K562 (cell line): Measurements from ENCODE around the gene DIS3L2. TPM values are rescaled to one million over a fixed set of nuclear protein-coding genes. Genes with fewer than 3 reads are reported as not detected.

Experiments
- HNRNPUL1 ChIP-seq: fragments of 200-400 bp; formaldehyde crosslinking; IDR thresholded peaks from 2 replicates; pipeline ENCODE4 v1.6.1; 2017; ENCODE audit warnings: low read length
- MAZ ChIP-seq, 2 experiments: fragments of 450-650 bp in 1 of 2; sonication (generic) in 1 of 2; formaldehyde crosslinking; IDR thresholded peaks in 1 of 2; conservative IDR thresholded peaks in 1 of 2; 2 replicates each; pipeline versions ENCODE4 v1.4.0 to v1.5.0; 2020; ENCODE audit warnings: mild to moderate bottlenecking in 1 of 2, missing genetic modification reagents in 1 of 2
- MTA1 ChIP-seq: fragments of 450-650 bp; IDR thresholded peaks from 2 replicates; pipeline ENCODE4 v1.6.1; 2017; ENCODE audit warnings: borderline replicate concordance
- NCOA4 ChIP-seq: fragments of 450-650 bp; IDR thresholded peaks from 2 replicates; pipeline ENCODE4 v1.6.1; 2018; ENCODE audit warnings: mild to moderate bottlenecking; ENCODE audit not compliant: partially characterized antibody
- RAD21 ChIP-seq, 2 experiments: fragments of 250-450 bp in 1 of 2; fragments of 450-650 bp in 1 of 2; sonication (Bioruptor Pico) in 1 of 2; formaldehyde crosslinking in 1 of 2; IDR thresholded peaks in 1 of 2; conservative IDR thresholded peaks in 1 of 2; 2 replicates each; pipeline versions ENCODE4 v1.4.0 to v1.8.0; 2020 to 2022; ENCODE audit warnings: mild to moderate bottlenecking in 2 of 2, moderate library complexity in 1 of 2
- SRSF9 ChIP-seq: fragments of 200-400 bp; formaldehyde crosslinking; IDR thresholded peaks from 2 replicates; pipeline ENCODE4 v1.6.1; 2017; ENCODE audit warnings: low read depth, low read length, borderline replicate concordance
- ZNF23 ChIP-seq: fragments of 250-450 bp; sonication (Bioruptor Pico); IDR thresholded peaks from 2 replicates; pipeline ENCODE4 v1.4.0; 2020; ENCODE audit warnings: mild to moderate bottlenecking
- polyA plus RNA-seq, 8 experiments: library from polyadenylated mRNA; depleted of rRNA in 4 of 8; stranded (reverse) in 5 of 8; unstranded in 3 of 8; fragments of >200 nt; fragmentation: Nextera tagmentation in 2 of 8; fragmentation: Illumina TruSeq in 1 of 8; extraction: Ambion mirVana in 2 of 8; extraction: Trizol in 1 of 8; gene quantifications; 2 replicates each; pipeline versions ENCODE4 v1.2.1 to v1.2.3, GENCODE V29; 2011 to 2014; ENCODE audit warnings: inconsistent platforms in 1 of 8, missing spikeins in 1 of 8
- total RNA-seq, 7 experiments: library from RNA; depleted of rRNA in 6 of 7; stranded (reverse); fragments of >200 nt in 6 of 7; fragmentation: Illumina TruSeq in 2 of 7; extraction: Trizol in 2 of 7; gene quantifications; 2 replicates each; pipeline versions ENCODE4 v1.2.1 to v1.2.3, GENCODE V29; 2011 to 2021; ENCODE audit warnings: low replicate concordance in 1 of 7
- TF ChIP-seq, protein P1 (sequence below), 2 experiments: fragments of 450-650 bp; formaldehyde crosslinking in 1 of 2; IDR thresholded peaks; 2 replicates each; pipeline versions ENCODE4 v1.4.0 to v1.6.1; 2014 to 2020; ENCODE audit warnings: mild to moderate bottlenecking in 2 of 2, borderline replicate concordance in 1 of 2, low read depth in 1 of 2
- TF ChIP-seq, protein P2 (sequence below): IDR thresholded peaks from 2 replicates; pipeline ENCODE4 v1.6.1; 2011; ENCODE audit warnings: borderline replicate concordance, low read depth, mild to moderate bottlenecking, moderate library complexity, low read length; ENCODE audit not compliant: insufficient read depth, poor library complexity, severe bottlenecking
- TF ChIP-seq, protein P3 (sequence below): fragments of 250-450 bp; sonication (Bioruptor Pico); IDR thresholded peaks from 2 replicates; pipeline ENCODE4 v1.8.0; 2021; ENCODE audit warnings: moderate library complexity, mild to moderate bottlenecking, inconsistent platforms
- TF ChIP-seq, protein P4 (sequence below), 2 experiments: fragments of 150-350 bp in 1 of 2; IDR thresholded peaks; 2 replicates each; pipeline ENCODE4 v1.6.1; 2012 to 2016; ENCODE audit warnings: low read depth in 2 of 2, low read length in 2 of 2, mild to moderate bottlenecking in 1 of 2, moderate library complexity in 1 of 2

The DIS3L2 gene
- total and polyA plus RNA-seq, 9 of the 15 experiments (the other 6 are each of a cell fraction or from before 2014, with no cell fraction given): 1.5 to 19.2 (median 11.2) TPM

DNA sequence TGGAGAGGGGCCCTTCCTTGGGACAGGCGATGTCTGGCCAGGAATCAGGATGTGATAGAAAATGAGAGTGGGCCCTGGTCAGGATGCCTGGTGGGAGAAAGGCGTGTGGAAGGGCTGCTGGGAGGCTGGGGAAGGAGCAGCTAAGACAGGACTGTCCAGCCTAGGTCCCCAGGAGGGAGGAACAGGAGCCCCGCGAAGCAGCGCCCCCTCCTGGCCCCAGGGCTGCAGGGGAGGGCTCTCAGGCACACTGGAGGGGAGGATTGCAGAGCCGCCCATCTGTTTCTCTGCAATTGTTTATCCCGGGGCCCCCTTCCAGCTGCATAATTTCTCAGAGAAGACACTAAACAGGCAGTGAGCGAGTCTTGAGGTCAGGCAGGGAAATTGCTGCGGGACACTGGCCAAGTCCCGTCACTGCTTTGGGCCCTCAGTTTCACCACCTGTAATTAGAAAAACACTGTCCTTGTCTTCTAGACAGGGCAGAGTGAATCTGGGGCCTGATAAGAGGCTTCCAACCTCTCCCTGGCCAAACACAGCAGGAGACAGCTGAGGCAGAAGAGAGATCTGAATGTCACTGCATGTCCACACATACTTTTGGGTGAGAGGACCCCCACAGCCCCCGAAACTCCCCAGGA lies 31.4 kb upstream of the DIS3L2 start (continued):
- TF ChIP-seq NCOA4 (no peak), ZNF23 (CRISPR knock-in tag) (no peak), RAD21 (CRISPR knock-in tag; conservative IDR thresholded peaks at IDR 0.05 in 1 of 2, IDR thresholded peaks at IDR 0.05 in 1 of 2) (peak in 1 of 2 experiments; percentile 25; a peak in 2 of 4 replicates), SRSF9 (no peak), MAZ (CRISPR knock-in tag; conservative IDR thresholded peaks at IDR 0.05 in 1 of 2, IDR thresholded peaks at IDR 0.05 in 1 of 2) (0 out of 4 replicates have a peak, but pooled peaks of 1 of the 2 experiments have one; percentile 32), MTA1 (no peak), HNRNPUL1 (no peak)
- TF ChIP-seq, protein P1, sequence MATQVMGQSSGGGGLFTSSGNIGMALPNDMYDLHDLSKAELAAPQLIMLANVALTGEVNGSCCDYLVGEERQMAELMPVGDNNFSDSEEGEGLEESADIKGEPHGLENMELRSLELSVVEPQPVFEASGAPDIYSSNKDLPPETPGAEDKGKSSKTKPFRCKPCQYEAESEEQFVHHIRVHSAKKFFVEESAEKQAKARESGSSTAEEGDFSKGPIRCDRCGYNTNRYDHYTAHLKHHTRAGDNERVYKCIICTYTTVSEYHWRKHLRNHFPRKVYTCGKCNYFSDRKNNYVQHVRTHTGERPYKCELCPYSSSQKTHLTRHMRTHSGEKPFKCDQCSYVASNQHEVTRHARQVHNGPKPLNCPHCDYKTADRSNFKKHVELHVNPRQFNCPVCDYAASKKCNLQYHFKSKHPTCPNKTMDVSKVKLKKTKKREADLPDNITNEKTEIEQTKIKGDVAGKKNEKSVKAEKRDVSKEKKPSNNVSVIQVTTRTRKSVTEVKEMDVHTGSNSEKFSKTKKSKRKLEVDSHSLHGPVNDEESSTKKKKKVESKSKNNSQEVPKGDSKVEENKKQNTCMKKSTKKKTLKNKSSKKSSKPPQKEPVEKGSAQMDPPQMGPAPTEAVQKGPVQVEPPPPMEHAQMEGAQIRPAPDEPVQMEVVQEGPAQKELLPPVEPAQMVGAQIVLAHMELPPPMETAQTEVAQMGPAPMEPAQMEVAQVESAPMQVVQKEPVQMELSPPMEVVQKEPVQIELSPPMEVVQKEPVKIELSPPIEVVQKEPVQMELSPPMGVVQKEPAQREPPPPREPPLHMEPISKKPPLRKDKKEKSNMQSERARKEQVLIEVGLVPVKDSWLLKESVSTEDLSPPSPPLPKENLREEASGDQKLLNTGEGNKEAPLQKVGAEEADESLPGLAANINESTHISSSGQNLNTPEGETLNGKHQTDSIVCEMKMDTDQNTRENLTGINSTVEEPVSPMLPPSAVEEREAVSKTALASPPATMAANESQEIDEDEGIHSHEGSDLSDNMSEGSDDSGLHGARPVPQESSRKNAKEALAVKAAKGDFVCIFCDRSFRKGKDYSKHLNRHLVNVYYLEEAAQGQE (IDR thresholded peaks at IDR 0.05; ENCODE audit: borderline replicate concordance): peak; percentile 50
- TF ChIP-seq, protein P1 (CRISPR knock-in tag; IDR thresholded peaks at IDR 0.05; ENCODE audit: low read depth): no peak
- TF ChIP-seq, protein P2, sequence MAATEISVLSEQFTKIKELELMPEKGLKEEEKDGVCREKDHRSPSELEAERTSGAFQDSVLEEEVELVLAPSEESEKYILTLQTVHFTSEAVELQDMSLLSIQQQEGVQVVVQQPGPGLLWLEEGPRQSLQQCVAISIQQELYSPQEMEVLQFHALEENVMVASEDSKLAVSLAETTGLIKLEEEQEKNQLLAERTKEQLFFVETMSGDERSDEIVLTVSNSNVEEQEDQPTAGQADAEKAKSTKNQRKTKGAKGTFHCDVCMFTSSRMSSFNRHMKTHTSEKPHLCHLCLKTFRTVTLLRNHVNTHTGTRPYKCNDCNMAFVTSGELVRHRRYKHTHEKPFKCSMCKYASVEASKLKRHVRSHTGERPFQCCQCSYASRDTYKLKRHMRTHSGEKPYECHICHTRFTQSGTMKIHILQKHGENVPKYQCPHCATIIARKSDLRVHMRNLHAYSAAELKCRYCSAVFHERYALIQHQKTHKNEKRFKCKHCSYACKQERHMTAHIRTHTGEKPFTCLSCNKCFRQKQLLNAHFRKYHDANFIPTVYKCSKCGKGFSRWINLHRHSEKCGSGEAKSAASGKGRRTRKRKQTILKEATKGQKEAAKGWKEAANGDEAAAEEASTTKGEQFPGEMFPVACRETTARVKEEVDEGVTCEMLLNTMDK: peak; percentile 60
- TF ChIP-seq, protein P3, sequence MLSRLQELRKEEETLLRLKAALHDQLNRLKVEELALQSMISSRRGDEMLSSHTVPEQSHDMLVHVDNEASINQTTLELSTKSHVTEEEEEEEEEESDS: no peak
- TF ChIP-seq, protein P4, sequence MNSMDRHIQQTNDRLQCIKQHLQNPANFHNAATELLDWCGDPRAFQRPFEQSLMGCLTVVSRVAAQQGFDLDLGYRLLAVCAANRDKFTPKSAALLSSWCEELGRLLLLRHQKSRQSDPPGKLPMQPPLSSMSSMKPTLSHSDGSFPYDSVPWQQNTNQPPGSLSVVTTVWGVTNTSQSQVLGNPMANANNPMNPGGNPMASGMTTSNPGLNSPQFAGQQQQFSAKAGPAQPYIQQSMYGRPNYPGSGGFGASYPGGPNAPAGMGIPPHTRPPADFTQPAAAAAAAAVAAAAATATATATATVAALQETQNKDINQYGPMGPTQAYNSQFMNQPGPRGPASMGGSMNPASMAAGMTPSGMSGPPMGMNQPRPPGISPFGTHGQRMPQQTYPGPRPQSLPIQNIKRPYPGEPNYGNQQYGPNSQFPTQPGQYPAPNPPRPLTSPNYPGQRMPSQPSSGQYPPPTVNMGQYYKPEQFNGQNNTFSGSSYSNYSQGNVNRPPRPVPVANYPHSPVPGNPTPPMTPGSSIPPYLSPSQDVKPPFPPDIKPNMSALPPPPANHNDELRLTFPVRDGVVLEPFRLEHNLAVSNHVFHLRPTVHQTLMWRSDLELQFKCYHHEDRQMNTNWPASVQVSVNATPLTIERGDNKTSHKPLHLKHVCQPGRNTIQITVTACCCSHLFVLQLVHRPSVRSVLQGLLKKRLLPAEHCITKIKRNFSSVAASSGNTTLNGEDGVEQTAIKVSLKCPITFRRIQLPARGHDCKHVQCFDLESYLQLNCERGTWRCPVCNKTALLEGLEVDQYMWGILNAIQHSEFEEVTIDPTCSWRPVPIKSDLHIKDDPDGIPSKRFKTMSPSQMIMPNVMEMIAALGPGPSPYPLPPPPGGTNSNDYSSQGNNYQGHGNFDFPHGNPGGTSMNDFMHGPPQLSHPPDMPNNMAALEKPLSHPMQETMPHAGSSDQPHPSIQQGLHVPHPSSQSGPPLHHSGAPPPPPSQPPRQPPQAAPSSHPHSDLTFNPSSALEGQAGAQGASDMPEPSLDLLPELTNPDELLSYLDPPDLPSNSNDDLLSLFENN (IDR thresholded peaks at IDR 0.05; ENCODE audit: low read depth in 2 of 2, low read length in 2 of 2): peak in 1 of 2 experiments; percentile 62; a peak in 1 of 4 replicates
